ENCODE data around the gene SLC13A5.
A peak's percentile ranks its signal among the peaks of the same experiment; 100 is the strongest.
"Not testable (repeated sequence)": the region's sequence is repeated elsewhere in the genome, so short reads cannot be mapped to it uniquely, and the experiment has no call there.

Gene SLC13A5

DNA sequence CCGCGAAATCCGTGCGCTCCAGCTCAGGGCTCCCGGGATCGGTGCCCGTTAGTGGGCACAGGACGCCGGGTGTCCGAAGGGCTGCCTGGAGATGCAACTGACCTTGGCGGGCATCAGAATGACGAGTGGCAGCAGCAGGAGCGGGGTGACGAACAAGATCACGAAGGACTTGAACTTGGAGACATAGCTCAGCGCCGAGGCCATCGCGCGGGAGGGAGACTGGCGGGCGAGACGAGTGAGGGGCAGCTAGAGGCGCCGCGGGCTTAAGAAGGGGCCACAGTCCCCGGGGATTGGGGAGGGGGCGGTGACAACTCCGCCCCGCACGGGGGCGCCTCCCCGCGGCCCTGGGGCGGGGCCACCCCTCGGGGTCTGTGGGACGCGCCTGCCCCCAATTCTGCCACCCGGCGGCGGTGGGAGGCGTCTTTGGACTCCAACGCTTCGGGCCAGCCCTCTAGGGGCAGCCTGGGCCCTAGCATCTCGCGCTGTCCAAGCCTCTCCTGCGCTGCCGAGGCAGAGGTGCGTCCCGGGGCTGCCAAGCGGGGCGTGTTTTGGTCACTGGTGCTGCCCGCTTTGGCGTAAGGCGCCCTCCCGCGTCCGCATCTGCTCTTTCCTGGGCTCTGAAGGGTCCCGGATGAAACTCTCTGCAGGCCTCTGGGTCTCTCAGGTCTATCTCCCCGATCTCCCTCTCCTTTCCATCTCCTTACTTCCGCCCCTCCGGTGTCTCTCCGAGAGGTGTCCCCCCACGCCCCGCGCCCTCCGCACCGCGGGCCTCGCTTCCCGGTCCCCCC lies at the start of gene SLC13A5:
Gene SLC13A5, minus strand, starts transcription at position 240 of the 788 bp plus-strand sequence. Its CDS starts 36 bp downstream, at position 204.
- DNase-seq (ENCODE audit: low read depth): no peak

DNA sequence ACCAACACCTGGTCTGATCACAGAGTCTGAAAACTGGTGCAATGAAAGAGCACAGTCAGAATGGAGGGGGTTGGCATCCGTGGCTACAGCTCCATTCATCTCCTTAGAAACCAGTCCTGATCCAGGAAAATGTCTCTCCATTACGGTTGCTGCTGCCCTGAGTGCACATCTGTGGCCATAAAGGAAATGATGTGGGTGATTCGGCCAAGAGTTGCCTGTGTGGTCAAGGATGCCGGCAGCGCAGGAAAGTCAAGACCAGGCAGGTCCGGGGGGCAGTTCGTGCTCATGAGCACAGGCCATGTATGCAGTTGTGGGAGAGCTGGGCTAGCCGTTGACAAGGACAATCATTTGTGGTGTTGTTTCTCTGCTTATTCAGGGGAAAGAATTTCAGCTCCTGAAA lies 48.6 kb upstream of the SLC13A5 start:
- no peak for DNase-seq (ENCODE audit: low read depth)

DNA sequence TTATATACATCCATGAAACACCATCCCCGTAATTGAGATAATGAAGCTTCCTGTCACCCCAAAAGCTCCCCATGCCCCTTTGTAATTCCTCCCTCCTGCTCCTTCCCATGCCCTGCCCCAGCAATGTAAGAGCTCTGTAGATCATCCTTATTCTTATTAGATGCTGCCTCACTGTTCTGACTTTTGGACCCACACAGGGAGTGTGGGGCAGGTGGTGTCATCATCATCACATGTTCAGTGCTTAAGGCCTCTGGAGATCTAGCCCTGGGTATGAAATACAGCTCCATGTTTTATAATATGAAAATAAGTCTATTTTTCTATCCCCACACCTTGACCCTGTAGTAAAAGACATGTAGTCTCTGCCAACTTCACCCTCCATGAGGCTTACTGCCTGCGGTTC lies 44.6 kb upstream of the SLC13A5 start:
- DNase-seq (ENCODE audit: low read depth): no peak

DNA sequence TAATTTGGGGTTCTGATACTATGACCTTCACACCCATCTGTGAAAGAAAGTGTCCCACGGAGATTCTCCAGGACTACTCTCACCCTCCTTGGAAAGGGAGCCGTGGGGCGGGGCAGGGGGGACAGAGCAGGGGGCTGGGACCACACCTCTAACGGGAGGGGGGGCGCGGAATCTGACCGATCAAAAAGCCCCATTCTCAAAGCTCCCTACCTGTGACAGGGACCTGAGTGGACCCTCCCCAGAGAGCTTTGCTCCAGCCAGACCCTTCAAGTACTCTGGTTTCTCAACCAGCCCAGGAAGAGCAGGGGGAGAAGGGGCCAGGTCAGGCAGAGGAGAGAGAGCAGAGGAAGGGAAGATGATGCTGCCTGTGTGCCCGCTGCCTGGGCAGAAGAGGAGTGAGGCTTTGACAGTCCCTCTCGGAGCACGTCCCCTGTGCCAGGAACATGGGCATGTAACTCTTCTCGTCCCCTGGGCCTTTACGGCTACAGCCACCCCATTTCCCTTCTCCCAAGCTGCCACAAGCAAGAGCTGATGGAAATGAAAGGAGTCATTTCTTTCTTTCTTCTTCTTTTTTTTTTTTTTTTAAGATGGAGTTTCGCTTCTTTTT lies 43.4 kb upstream of the SLC13A5 start:
- DNase-seq (ENCODE audit: low read depth): no peak

DNA sequence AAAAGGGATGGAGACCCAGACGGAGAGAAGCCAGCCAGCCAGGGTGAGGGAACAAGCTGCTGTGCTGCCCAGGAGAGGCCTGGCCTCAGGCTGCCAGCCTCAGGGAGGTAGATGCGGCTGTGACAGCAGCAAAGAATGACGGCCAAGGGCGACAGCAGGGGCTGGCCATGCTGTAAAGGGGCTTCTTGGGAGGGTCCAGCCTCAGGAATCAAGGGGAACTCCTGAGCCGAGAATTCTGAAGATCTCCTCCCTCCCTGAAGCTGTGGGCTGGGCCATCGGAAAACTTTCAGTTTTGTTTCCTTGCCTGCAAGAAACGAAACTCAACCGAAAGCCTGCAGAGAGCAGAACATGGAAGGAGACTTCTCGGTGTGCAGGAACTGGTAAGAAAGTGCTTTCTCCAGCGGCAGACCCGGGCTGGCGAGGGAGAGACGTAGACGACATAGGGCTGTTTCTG lies 42.6 kb upstream of the SLC13A5 start, which contains the start of gene XAF1:
Gene XAF1, plus strand, starts transcription at position 316 of the 454 bp plus-strand sequence. Its CDS starts 33 bp downstream, at position 349.
- no peak for DNase-seq (ENCODE audit: low read depth)

DNA sequence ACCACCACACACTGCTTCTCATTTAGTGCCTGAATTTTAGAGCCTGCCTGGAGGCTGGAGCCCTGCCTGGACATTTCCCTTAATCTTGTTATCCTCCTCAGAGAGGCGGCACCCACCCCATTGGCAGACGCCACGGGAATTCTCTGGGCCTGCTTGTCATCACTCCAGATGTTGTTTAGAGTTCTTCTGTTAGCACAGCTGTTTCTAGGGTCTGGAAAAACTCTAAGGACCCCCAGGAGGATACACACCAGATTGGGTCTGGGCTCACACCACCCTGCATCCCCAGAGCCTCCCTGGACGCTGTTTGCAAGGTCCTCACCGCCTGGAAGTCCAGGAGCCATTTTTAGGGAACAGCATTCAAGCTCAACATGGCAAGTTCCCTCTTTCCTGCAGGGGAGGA lies 42.1 kb upstream of the SLC13A5 start:
- no peak for DNase-seq (ENCODE audit: low read depth)

DNA sequence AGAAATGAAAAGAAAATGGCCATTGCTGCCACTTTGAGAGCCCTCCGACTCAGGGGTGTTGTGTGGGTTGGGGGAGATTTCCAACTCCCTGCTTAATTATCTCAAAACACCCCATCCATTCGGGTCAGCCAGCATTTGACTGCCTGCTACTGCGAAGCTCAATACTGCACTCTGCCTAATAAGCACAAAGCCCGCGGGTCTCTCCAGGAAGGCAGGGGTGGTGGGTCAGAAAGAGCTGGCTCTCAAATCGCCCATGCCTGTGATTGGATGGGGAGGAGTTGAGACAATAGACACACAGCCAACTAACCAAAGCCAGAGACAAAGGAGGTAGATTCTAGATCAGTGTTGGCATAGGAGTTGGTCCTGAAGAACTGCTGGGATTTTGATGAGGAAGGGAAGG lies 40.4 kb upstream of the SLC13A5 start:
- no peak for DNase-seq (ENCODE audit: low read depth)

DNA sequence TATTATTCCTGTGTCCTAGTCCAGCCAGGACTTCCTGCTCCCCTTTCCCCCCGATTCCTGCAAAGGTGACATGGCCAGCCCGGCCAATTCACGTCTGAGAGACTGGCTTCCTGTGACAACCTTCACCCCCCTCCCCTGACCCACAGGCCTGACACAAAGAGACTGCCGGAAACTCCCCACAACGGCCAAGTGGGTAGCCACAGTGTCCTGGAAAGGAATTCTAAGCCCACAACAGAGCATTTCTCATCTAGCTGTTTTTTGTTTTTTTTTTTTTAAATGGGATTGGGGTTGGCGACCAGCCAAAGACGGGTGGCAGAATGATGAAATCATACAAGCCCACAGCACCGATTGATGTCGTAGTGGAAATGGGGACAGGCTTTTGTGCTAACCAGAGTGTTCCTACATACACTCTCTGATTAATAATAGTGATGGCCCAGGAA lies 39.9 kb upstream of the SLC13A5 start:
- DNase-seq (ENCODE audit: low read depth): no peak

DNA sequence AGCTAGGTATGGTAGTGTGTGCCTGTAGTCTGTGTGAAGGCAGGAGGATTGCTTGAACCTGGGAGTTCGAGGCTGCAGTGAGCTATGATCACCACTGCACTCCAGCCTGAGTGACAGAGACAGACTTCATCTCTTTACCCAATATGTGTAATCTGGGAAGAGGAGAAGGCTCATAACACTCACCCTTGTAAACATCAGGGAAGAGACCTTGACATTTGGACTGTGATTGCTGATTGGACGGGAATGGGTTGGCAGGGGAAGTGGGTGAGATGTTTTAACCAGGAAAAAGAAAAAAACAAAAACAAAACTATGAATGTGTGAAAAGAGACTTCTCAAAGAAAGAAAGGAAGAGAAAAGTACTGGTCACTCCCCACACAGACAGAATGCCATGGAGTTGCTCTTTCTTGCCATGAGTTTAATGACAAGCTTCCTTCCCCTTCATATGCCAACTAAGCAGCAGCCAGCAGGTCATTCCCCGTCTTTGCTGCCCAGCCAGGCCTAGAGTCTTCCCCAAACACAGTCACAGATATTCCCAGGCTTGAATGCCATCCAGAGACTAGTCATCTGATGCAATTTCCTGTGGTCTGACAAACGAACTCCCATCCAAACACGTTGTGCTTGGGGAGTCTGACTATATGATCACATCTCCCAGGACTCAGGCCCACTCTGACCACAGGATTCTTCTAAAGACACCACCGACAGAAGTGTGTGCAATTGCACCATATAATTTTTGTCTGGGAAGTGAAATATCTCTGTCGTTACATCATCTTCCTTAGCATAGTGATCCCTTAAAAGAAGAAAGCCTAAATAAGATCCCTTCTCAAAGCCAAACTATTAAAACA lies 39.1 kb upstream of the SLC13A5 start:
- DNase-seq (ENCODE audit: low read depth): peak; percentile 98

DNA sequence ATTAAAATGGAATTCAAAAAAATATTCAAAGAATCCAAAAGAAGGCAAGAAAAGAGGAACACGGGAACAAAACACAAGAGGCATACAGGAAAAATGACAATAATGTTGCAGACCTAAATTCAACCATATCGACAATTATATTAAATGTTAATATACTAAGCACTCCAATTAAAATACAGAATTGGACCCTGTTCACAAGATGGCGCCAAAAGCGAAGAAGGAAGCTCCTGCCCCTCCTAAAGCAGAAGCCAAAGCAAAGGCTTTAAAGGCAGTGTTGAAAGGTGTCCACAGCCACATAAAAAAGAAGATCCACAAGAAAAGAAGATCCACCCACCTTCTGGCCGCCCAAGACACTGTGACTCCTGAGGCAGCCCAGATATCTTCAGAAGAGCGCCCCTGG lies 36.4 kb upstream of the SLC13A5 start:
- DNase-seq (ENCODE audit: low read depth): no peak

DNA sequence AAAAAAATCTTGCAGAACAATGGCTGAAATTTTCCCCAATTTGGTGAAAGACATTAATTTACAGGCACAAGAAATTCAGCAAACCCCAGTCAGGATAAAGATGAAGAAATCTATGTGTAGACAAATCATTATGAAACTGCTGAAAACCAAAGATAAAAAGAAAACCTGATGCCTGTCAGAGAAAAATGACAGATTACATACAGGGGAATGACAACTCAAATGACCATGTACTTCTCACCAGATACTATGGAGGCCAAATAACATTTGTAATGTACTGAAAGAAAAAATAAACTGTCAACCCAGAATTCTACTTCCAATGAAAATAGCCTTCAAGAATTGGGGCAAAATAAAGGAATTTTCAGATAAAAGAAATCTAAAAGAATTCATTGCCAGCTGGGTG lies 35.4 kb upstream of the SLC13A5 start:
- no peak for DNase-seq (ENCODE audit: low read depth)

DNA sequence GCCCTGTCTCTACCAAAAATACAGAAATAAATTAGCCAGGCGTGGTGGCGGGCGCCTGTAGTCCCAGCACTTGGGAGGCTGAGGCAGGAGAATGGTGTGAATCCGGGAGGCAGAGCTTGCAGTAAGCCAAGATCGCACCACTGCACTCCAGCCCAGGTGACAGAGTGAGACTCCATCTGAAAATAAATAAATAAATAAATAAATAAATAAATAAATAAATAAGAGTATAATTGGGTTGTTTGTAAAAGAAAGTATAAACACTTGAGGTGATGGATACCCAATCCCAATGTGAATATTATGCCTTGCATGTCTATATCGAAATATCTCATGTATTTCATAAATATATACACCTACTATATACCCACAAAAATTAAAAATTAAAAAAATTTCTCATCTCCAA lies 33.5 kb upstream of the SLC13A5 start:
- DNase-seq (ENCODE audit: low read depth): not testable (repeated sequence)

DNA sequence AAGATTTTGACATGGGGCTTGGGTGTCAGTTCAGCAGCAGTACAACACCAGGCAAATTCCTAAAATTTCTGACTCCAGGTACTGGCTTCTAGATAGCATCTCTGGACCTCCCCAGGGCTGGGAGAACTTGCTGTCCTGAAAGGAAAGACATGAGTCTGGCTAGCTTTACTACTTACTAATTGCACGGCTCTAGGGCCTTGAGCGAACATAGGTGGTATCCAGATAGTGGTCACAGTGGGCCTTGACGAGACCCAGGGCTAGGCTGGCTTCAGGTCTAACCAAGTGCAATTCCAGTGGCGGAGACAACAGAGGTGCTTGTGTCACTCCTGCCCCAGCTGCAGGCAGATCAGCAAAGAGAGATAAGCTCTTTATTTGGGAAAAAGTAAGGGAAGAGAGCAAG lies 16.4 kb upstream of the SLC13A5 start:
- no peak for DNase-seq (ENCODE audit: low read depth)

DNA sequence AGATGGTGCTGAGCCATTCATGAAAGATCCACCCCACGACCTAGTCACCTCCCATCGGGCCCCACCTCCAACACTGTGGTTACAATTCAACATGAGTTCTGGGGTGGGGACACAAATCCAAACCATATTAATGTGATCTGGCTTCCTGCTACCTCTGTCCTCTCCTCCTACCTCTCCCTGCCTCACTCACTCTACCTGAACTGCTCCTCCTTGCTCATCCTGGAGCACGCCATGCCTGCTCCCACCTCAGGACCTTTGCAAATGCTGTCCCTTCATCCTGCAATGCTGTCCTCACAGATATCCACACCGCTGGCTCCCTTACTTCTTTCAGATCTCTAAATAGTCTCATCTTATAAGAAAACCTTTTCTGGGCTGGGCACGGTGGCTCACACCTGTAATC lies 10.8 kb upstream of the SLC13A5 start:
- DNase-seq (ENCODE audit: low read depth): no peak

DNA sequence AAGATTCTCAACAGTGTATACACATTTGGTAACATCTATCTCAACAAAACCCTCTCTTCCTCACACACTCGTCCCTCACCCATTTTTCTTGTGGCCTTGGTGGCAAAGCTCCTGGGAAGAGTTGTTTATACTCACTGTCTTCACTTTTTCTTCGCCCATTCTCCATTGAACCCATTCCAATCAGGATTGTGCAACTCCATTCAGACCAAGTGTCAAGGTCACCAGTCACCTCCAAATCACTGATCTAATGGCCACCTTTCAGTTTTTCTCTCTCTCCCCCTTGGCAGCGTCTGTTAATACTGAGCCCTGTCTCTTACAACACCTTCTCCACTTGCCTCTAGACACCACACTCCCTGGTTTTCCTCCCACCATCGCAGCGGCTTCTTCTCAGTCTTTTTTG lies 8.6 kb upstream of the SLC13A5 start:
- no peak for DNase-seq (ENCODE audit: low read depth)

DNA sequence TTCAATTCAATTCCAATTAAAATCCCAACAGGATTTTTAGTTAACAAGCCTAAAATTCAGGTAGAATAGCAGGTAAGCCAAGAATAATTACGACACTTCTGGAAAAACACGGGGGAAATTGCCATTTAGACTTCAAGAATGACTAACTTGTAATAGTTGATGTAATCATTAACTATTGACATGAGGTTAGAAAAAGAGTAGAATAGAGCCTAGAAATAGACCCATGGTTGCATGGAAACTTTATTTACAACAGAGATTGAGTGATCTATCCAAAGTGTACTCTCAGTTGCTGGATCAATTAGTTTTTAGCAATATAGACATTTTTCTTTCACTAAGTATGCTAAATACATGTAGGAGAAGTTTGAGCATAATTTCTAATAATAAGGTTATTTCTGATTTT lies 3.6 kb upstream of the SLC13A5 start:
- no peak for DNase-seq (ENCODE audit: low read depth)

DNA sequence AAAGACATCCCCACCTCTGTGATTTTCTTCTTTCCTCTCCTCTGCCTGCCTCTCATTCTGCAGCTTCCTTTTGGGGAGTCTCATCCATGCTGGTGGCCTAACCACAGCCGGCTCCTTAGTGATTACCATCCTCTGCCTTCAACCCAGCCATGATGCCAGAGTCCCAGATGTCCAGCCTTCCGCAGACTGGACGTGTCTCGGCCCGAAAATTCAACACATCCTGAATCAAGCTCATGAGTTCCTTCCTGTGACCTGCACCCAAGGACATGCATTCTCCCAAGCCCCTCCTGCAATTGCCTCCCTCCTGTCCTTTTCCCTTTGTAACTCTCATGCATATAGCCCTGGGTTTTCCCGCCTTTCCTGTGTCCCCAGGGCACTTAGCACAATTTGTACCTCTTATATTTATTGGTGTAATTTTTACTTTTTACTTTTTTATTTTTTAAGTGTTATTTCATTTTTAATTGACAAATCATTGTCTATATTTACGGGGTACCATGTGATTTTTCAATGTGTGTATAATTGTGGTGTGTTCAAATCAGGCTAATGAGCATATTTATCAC lies 1.2 kb upstream of the SLC13A5 start:
- DNase-seq (ENCODE audit: low read depth): no peak

DNA sequence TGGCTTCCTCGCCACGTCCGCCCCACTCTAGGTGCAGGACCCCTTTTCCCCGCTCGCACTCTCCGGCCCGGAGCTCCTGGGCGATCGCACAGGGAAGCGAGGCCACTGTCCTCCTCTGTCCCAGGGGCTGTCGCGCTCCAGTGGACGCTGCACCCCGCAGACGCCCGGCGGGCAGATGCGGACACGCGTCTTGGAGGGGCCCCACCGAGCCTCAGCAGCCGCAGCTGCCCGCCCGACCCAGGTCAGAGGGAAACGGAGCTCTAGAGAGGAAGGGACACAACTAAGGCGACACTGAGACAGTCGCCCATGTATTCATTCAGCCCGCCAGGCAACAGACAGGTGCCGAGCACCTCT lies 726 bp upstream of the SLC13A5 start:
- DNase-seq (ENCODE audit: low read depth): no peak

DNA sequence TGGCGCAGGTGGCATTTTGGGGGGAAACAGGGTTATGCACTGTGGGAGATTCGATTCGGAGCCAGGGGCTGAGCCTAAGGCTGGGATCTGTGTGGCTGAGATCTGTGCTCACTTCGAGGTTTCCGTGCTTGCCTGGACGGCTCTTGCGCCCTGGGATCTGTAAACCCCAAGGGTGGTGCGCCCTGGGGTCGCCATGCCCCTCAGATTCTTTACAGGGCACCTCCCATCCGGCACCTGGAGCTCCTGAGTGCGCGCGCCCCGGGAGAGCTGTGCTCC lies 377 bp downstream of the SLC13A5 start:
- no peak for DNase-seq (ENCODE audit: low read depth)

DNA sequence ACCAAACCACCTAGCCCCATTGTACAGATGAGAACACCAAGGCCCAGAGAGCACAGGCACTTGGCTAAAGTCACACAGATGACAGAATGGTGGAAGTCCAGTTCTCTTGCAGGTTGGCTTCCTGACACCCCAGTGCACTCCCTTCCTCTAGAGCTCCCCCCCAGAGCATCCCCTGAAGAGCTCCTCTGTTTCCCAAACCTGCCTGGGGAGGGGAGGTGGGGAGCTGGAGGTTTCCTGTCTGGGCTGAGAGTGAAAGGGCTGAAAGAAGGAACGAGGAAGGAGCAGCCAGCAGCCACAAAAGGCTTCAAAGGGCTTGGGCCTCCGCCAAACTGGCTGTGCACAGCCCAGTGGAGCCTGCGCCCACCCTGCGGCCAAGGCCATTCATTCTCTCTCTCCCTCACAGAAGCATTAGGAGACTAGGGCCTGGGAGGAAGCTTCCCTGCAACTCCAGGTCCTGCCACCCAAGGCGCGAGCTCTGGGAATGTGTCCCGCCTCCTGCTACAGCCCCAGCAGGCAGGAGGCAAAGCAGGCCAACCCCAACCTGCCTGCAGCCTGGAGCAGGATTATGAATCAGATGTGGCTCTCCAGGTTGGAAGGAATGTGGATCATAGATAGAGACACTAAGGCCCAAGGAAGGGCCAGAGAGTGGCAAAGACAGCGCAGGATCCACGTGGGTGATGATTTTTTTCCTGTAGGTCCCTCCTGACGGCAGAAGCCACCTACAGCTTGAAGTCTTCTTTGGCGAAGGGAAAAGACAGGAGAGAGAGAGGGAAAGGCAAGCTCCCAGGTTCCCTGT lies 913 bp downstream of the SLC13A5 start:
- no peak for DNase-seq (ENCODE audit: low read depth)

DNA sequence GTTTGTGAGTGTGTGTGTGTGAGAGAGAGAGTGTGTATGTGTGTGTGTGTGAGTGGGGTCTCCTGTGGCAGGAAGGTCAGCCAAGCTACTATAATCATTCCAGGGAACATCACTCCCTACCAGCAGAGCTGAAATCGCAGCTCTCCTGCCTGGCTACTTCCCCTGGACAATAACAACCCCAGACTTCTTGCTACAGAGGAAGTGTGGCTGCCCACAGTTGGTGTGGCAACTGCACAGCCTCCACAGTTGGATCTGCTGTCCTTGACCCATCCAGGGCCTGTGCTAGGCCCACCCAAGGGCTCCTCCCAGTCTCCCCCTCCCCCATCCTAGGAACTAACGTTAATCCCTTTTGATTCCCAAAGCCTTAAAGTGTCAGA lies 1.5 kb downstream of the SLC13A5 start:
- no peak for DNase-seq (ENCODE audit: low read depth)

DNA sequence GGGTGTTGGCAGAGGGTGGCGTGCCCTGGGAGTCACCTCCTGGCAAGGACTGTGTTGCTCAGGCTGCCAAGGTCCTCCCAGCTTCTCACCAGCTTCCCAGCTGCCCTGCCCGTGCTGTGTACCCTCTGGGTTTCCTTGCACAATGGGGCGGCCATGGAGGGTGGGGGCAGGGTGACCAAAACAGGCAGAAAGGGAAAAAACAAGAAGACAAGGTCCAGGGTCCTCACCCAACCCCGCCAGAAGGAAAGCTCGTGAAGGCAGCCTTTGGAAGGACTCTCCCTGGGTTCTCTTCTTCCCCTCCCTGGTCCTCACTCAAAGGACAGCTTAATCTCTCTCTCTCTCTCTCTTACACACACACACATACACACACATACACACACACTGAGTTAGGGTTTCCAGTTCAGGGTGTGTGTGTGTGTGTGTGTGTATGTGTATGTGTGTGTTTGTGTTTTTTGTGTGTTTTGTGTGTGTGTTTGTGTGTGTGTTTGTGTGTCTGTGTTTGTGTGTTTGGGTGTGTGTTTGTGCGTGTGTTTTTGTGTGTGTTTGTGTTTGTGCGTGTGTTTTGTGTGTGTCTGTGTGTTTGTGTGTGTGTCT lies 2.0 kb downstream of the SLC13A5 start:
- no peak for DNase-seq (ENCODE audit: low read depth)
